K562 (cell line): Measurements from ENCODE around the gene JUND. TPM values are rescaled to one million over a fixed set of nuclear protein-coding genes. Genes with fewer than 3 reads are reported as not detected.
A peak's percentile ranks its signal among the peaks of the same experiment; 100 is the strongest.

Experiments used
- CBX8 ChIP-seq: fragments of 200-600 bp; sonication (generic); IDR thresholded peaks from 2 replicates; pipeline ENCODE4 v1.6.1; 2012; ENCODE audit warnings: borderline replicate concordance, mixed run types, low read depth, mild to moderate bottlenecking, moderate library complexity, mixed read lengths, low read length, control low read depth, inconsistent platforms; ENCODE audit not compliant: poor library complexity, severe bottlenecking; ENCODE audit errors: extremely low read depth
- CHCHD3 ChIP-seq: fragments of 250-450 bp; sonication (Bioruptor Pico); IDR thresholded peaks from 2 replicates; pipeline ENCODE4 v2.1.2; 2022; ENCODE audit warnings: mild to moderate bottlenecking
- CHD2 ChIP-seq: IDR thresholded peaks from 2 replicates; pipeline ENCODE4 v1.6.1; 2011; ENCODE audit warnings: low read depth, low read length
- GABPB2 ChIP-seq: fragments of 250-450 bp; sonication (Bioruptor Pico); conservative IDR thresholded peaks from 2 replicates; pipeline ENCODE4 v1.5.1; 2021; ENCODE audit warnings: mild to moderate bottlenecking
- HNRNPL ChIP-seq: fragments of 200-400 bp; formaldehyde crosslinking; IDR thresholded peaks from 2 replicates; pipeline ENCODE4 v1.6.1; 2017; ENCODE audit warnings: low read depth, mild to moderate bottlenecking, low read length
- MAFF ChIP-seq: IDR thresholded peaks from 2 replicates; pipeline ENCODE4 v1.6.1; 2012; ENCODE audit warnings: low read length, improper control_type of control experiment
- MTA3 ChIP-seq: fragments of 450-650 bp; formaldehyde crosslinking; IDR thresholded peaks from 2 replicates; pipeline ENCODE4 v1.6.1; 2017; ENCODE audit warnings: mild to moderate bottlenecking, borderline replicate concordance
- STAT6 ChIP-seq: sonication (generic); formaldehyde crosslinking; IDR thresholded peaks from 2 replicates; pipeline ENCODE4 v1.8.1; 2023; ENCODE audit warnings: mild to moderate bottlenecking, missing genetic modification reagents
- TCF7L2 ChIP-seq: fragments of 150-350 bp; IDR thresholded peaks from 2 replicates; pipeline ENCODE4 v1.6.1; 2016; ENCODE audit warnings: low read depth, mild to moderate bottlenecking, low read length, moderate library complexity
- YY1 ChIP-seq, 3 experiments: IDR thresholded peaks; 2 replicates each; pipeline ENCODE4 v1.6.1; 2011; ENCODE audit warnings: low read length in 2 of 3, mild to moderate bottlenecking in 2 of 3, moderate library complexity in 2 of 3, borderline replicate concordance in 1 of 3, control low read depth in 1 of 3, low read depth in 1 of 3; ENCODE audit not compliant: insufficient read depth in 3 of 3, insufficient replicate concordance in 2 of 3, control insufficient read depth in 1 of 3, insufficient read length in 1 of 3; ENCODE audit errors: extremely low read depth in 1 of 3
- ZNF140 ChIP-seq: fragments of 250-450 bp; sonication (Bioruptor Pico); IDR thresholded peaks from 2 replicates; pipeline ENCODE4 v1.8.0; 2021; ENCODE audit warnings: moderate library complexity, mild to moderate bottlenecking, inconsistent platforms
- ZNF197 ChIP-seq: fragments of 200-800 bp; sonication (Bioruptor generic); IDR thresholded peaks from 2 replicates; pipeline ENCODE4 v1.6.1; 2016; ENCODE audit warnings: low read depth, missing genetic modification characterization, missing compliant biosample characterization
- ZNF263 ChIP-seq: sonication (generic); formaldehyde crosslinking; IDR thresholded peaks from 2 replicates; pipeline ENCODE4 v1.8.0; 2022; ENCODE audit warnings: mild to moderate bottlenecking, missing genetic modification reagents, borderline replicate concordance
- ZNF354B ChIP-seq: fragments of 250-450 bp; sonication (Bioruptor Pico); IDR thresholded peaks from 2 replicates; pipeline ENCODE4 v1.4.0; 2020
- ZNF395 ChIP-seq: fragments of 200-800 bp; sonication (Bioruptor generic); IDR thresholded peaks from 2 replicates; pipeline ENCODE4 v1.6.1; 2017; ENCODE audit warnings: missing genetic modification characterization, missing compliant biosample characterization
- ZNF639 ChIP-seq, 2 experiments: fragments of 200-800 bp in 1 of 2; sonication (Bioruptor generic) in 1 of 2; sonication (generic) in 1 of 2; formaldehyde crosslinking in 1 of 2; IDR thresholded peaks in 1 of 2; conservative IDR thresholded peaks in 1 of 2; 2 replicates each; pipeline versions ENCODE4 v1.5.0 to v1.6.1; 2016 to 2020; ENCODE audit warnings: missing compliant biosample characterization in 1 of 2, missing genetic modification characterization in 1 of 2, missing genetic modification reagents in 1 of 2
- ZNF76 ChIP-seq: fragments of 250-450 bp; sonication (Bioruptor Pico); IDR thresholded peaks from 2 replicates; pipeline ENCODE4 v1.4.0; 2020; ENCODE audit warnings: mild to moderate bottlenecking, moderate library complexity, borderline replicate concordance
- polyA plus RNA-seq, 8 experiments: library from polyadenylated mRNA; depleted of rRNA in 4 of 8; stranded (reverse) in 5 of 8; unstranded in 3 of 8; fragments of >200 nt; fragmentation: Nextera tagmentation in 2 of 8; fragmentation: Illumina TruSeq in 1 of 8; extraction: Ambion mirVana in 2 of 8; extraction: Trizol in 1 of 8; gene quantifications; 2 replicates each; pipeline versions ENCODE4 v1.2.1 to v1.2.3, GENCODE V29; 2011 to 2014; ENCODE audit warnings: inconsistent platforms in 1 of 8, missing spikeins in 1 of 8
- total RNA-seq, 7 experiments: library from RNA; depleted of rRNA in 6 of 7; stranded (reverse); fragments of >200 nt in 6 of 7; fragmentation: Illumina TruSeq in 2 of 7; extraction: Trizol in 2 of 7; gene quantifications; 2 replicates each; pipeline versions ENCODE4 v1.2.1 to v1.2.3, GENCODE V29; 2011 to 2021; ENCODE audit warnings: low replicate concordance in 1 of 7
- TF ChIP-seq, protein P1 (sequence below), 2 experiments: fragments of 450-650 bp in 1 of 2; sonication (generic) in 1 of 2; formaldehyde crosslinking in 1 of 2; IDR thresholded peaks in 1 of 2; conservative IDR thresholded peaks in 1 of 2; 2 replicates each; pipeline versions ENCODE4 v1.6.1 to v1.8.1; 2016 to 2023; ENCODE audit warnings: mild to moderate bottlenecking in 2 of 2, moderate library complexity in 2 of 2, inconsistent platforms in 1 of 2, missing genetic modification reagents in 1 of 2

Gene JUND
- total and polyA plus RNA-seq, 9 of the 15 experiments (the other 6 are each of a cell fraction or from before 2014, with no cell fraction given) = 6.4 to 286 (median 42.3) TPM

- TF ChIP-seq CBX8 = no peak
- no peak for TF ChIP-seq MAFF
- no peak for TF ChIP-seq ZNF140 (CRISPR knock-in tag)
- peak in 2 of 3 experiments; percentile 42 to 69 for TF ChIP-seq YY1 (IDR thresholded peaks at IDR 0.05; ENCODE audit: borderline replicate concordance in 1 of 3, control insufficient read depth in 1 of 3, extremely low read depth in 1 of 3, insufficient read depth in 3 of 3, insufficient read length in 1 of 3, insufficient replicate concordance in 2 of 3, low read depth in 1 of 3, low read length in 2 of 3)
- no peak for TF ChIP-seq ZNF76 (CRISPR knock-in tag)
- peak; percentile 68 for TF ChIP-seq MTA3
- TF ChIP-seq ZNF197 (CRISPR knock-in tag) = 0 out of 2 replicates have a peak, but pooled peaks have one; percentile 32
- TF ChIP-seq, protein P1, sequence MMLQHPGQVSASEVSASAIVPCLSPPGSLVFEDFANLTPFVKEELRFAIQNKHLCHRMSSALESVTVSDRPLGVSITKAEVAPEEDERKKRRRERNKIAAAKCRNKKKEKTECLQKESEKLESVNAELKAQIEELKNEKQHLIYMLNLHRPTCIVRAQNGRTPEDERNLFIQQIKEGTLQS (IDR thresholded peaks at IDR 0.05) = peak; percentile 86
- TF ChIP-seq, protein P1 (CRISPR knock-in tag; conservative IDR thresholded peaks at IDR 0.05) = no peak
- TF ChIP-seq ZNF395 (CRISPR knock-in tag) = 0 out of 2 replicates have a peak, but pooled peaks have one; percentile 25
- TF ChIP-seq GABPB2 (CRISPR knock-in tag) = no peak
- TF ChIP-seq CHCHD3 = no peak
- no peak for TF ChIP-seq STAT6 (CRISPR knock-in tag)
- peak; percentile 97 for TF ChIP-seq ZNF263 (CRISPR knock-in tag)
- TF ChIP-seq ZNF354B (CRISPR knock-in tag) = no peak
- TF ChIP-seq CHD2 = no peak
- TF ChIP-seq ZNF639 (CRISPR knock-in tag; conservative IDR thresholded peaks at IDR 0.05 in 1 of 2, IDR thresholded peaks at IDR 0.05 in 1 of 2) = peak in 1 of 2 experiments; percentile 52; a peak in 1 of 4 replicates
- no peak for TF ChIP-seq HNRNPL
- no peak for TF ChIP-seq TCF7L2
Observed at GRCh38 chr19:18304458-18305310, 23.3 kb upstream of the JUND start (continued).
